GM12878 (cell line): ENCODE results near the gene GARS1. TPM values are rescaled to one million over a fixed set of nuclear protein-coding genes. Genes with fewer than 3 reads are reported as not detected.

Experiments
- ATAC-seq: fragments of 200-7000 bp; cut with Tn5 transposase; 3 replicates; pipeline ENCODE4 v1.9.1; 2020; ENCODE audit warnings: mild to moderate bottlenecking, moderate library complexity
- BruUV-seq: library from RNA; stranded (reverse); fragments of 400-500 nt; replicated peaks from 2 replicates; lab custom pipeline; 2021; lab: Mats Ljungman, UMichigan
- CTCF ChIA-PET: fragments of 300-600 bp; sonication (Branson Sonifier 250); formaldehyde crosslinking; extraction: SDS; loops from one replicate; lab custom pipeline; 2021; ENCODE audit warnings: inconsistent platforms; lab: Yijun Ruan, JAX
- POLR2A ChIA-PET: fragments of 350-600 bp; formaldehyde crosslinking; extraction: SDS; loops from one replicate; lab custom pipeline; 2021; ENCODE audit warnings: inconsistent platforms; lab: Charles Lee
- RAD21 ChIA-PET: fragments of 300-600 bp; sonication (Branson Sonifier 250); formaldehyde crosslinking; loops from one replicate; lab custom pipeline; 2023; ENCODE audit warnings: antibody characterized with exemption; ENCODE audit not compliant: unreplicated experiment; lab: Charles Lee
- SMC1A ChIA-PET: fragments of 300-600 bp; sonication (Branson Sonifier 250); formaldehyde crosslinking; loops from one replicate; lab custom pipeline; 2023; ENCODE audit not compliant: unreplicated experiment, uncharacterized antibody; lab: Charles Lee
- DNase-seq: peaks from one replicate; pipeline ENCODE4 v3.0.0-alpha.2; 2011; ENCODE audit warnings: low read depth, low spot score
- FAIRE-seq: peaks from 3 replicates; lab custom pipeline; 2011; peaks lifted over from hg19 to GRCh38; lab: Jason Lieb, UNC
- H2AFZ ChIP-seq: 2 replicates; pipeline ENCODE4 v1.6.0; 2011; ENCODE audit warnings: low read depth, low read length, control low read depth; ENCODE audit not compliant: control insufficient read depth
- H3K27ac ChIP-seq: 2 replicates; pipeline ENCODE4 v1.5.1; 2011; ENCODE audit warnings: control low read depth; ENCODE audit not compliant: control insufficient read depth, insufficient read depth
- H3K27me3 ChIP-seq, 2 experiments: replicated peaks in 1 of 2; 2 replicates each; pipeline versions ENCODE4 v1.6.0 to v1.6.1; 2011; ENCODE audit warnings: low read length in 1 of 2; ENCODE audit not compliant: control insufficient read depth in 2 of 2, insufficient read depth in 2 of 2
- H3K36me3 ChIP-seq, 2 experiments: 2 replicates each; pipeline ENCODE4 v1.5.1; 2011; ENCODE audit warnings: low read length in 1 of 2; ENCODE audit not compliant: control insufficient read depth in 2 of 2, insufficient read depth in 2 of 2
- H3K4me1 ChIP-seq: 2 replicates; pipeline ENCODE4 v1.6.1; 2011; ENCODE audit warnings: mild to moderate bottlenecking, low read length, moderate library complexity, mixed read lengths; ENCODE audit not compliant: control insufficient read depth, insufficient read depth
- H3K4me2 ChIP-seq: 2 replicates; pipeline ENCODE4 v1.6.0; 2011; ENCODE audit warnings: control low read depth; ENCODE audit not compliant: control insufficient read depth, insufficient read depth
- H3K4me3 ChIP-seq: fragments of 200-600 bp; sonication (generic); 2 replicates; pipeline ENCODE4 v1.5.1; 2016
- H3K79me2 ChIP-seq: 2 replicates; pipeline ENCODE4 v1.6.0; 2011; ENCODE audit warnings: low read length; ENCODE audit not compliant: control insufficient read depth, insufficient read depth
- H3K9ac ChIP-seq: 2 replicates; pipeline ENCODE4 v1.8.0; 2011; ENCODE audit warnings: low read length, control low read depth, mixed read lengths; ENCODE audit not compliant: control insufficient read depth, insufficient read depth
- H3K9me3 ChIP-seq: replicated peaks from 3 replicates; pipeline ENCODE4 v1.5.1; 2011; ENCODE audit warnings: mild to moderate bottlenecking, low read length; ENCODE audit not compliant: control insufficient read depth, insufficient read depth
- H4K20me1 ChIP-seq: 2 replicates; pipeline ENCODE4 v1.6.0; 2011; ENCODE audit not compliant: control insufficient read depth, insufficient read depth
- BHLHE40 ChIP-seq, 2 experiments: fragments of 450-650 bp in 1 of 2; IDR thresholded peaks; 2 replicates each; pipeline ENCODE4 v1.6.1; 2011 to 2017; ENCODE audit warnings: low read depth in 2 of 2, borderline replicate concordance in 1 of 2, improper control_type of control experiment in 1 of 2, low read length in 1 of 2, mild to moderate bottlenecking in 1 of 2
- CBFB ChIP-seq: IDR thresholded peaks from 2 replicates; pipeline ENCODE4 v1.6.1; 2016; ENCODE audit warnings: antibody characterized with exemption, low read depth
- IKZF2 ChIP-seq, 2 experiments: fragments of 450-650 bp; IDR thresholded peaks; 2 replicates each; pipeline ENCODE4 v1.6.1; 2017; ENCODE audit warnings: mild to moderate bottlenecking in 2 of 2, moderate library complexity in 2 of 2
- IRF3 ChIP-seq: fragments of 450-650 bp; IDR thresholded peaks from 2 replicates; pipeline ENCODE4 v1.6.1; 2014; ENCODE audit warnings: mild to moderate bottlenecking
- KAT2A ChIP-seq: conservative IDR thresholded peaks from 2 replicates; pipeline ENCODE4 v1.6.1; 2011; ENCODE audit warnings: low read depth, low read length; ENCODE audit not compliant: control insufficient read depth
- MTA2 ChIP-seq: fragments of 450-650 bp; IDR thresholded peaks from 2 replicates; pipeline ENCODE4 v1.6.1; 2016; ENCODE audit warnings: low read depth, mild to moderate bottlenecking, moderate library complexity
- POLR2AphosphoS5 ChIP-seq: IDR thresholded peaks from 2 replicates; pipeline ENCODE4 v1.6.1; 2011; ENCODE audit warnings: mild to moderate bottlenecking, low read length, inconsistent platforms
- ZBTB4 ChIP-seq: fragments of 450-650 bp; formaldehyde crosslinking; IDR thresholded peaks from 2 replicates; pipeline ENCODE4 v1.4.0; 2022; ENCODE audit warnings: mild to moderate bottlenecking, moderate library complexity
- WGBS: methylation state at CpG from one replicate; pipeline ENCODE4 v1.1.6; 2016; ENCODE audit warnings: low lambda C conversion rate; ENCODE audit not compliant: insufficient replicate concordance, insufficient coverage; ENCODE audit errors: missing lambda C conversion rate; 5-methylcytosine and 5-hydroxymethylcytosine counted together
- in situ Hi-C: fragments of 300-500 bp; cut with MboI; formaldehyde crosslinking; loops from 9 replicates; pipeline ENCODE4 v1.14.3; 2018; ENCODE audit warnings: mixed read lengths
- intact Hi-C: fragments of 100-400 bp; cut with micrococcal nuclease; formaldehyde crosslinking; loops from one replicate; pipeline ENCODE4 v1.14.2; 2022; ENCODE audit not compliant: unreplicated experiment
- polyA plus RNA-seq, 11 experiments: library from polyadenylated mRNA; depleted of rRNA in 4 of 11; unstranded in 6 of 11; stranded (reverse) in 5 of 11; fragments of >200 nt; fragmentation: Nextera tagmentation in 4 of 11; fragmentation: Illumina TruSeq in 1 of 11; extraction: Ambion mirVana in 4 of 11; extraction: Trizol in 1 of 11; gene quantifications; 1 replicate in 1 of 11; 2 replicates in 10 of 11; pipeline versions ENCODE4 v1.2.1 to v1.2.3, GENCODE V29; 2011 to 2016; ENCODE audit warnings: inconsistent platforms in 2 of 11, missing spikeins in 2 of 11, low read depth in 1 of 11
- total RNA-seq, 4 experiments: library from RNA; depleted of rRNA in 3 of 4; stranded (reverse); fragments of >200 nt in 3 of 4; fragmentation: Illumina TruSeq in 1 of 4; extraction: Trizol in 1 of 4; gene quantifications; 2 replicates each; pipeline versions ENCODE4 v1.2.1 to v1.2.3, GENCODE V29; 2013 to 2021
- TF ChIP-seq, protein P1 (sequence below): fragments of 450-650 bp; IDR thresholded peaks from 2 replicates; pipeline ENCODE4 v1.6.1; 2017; ENCODE audit warnings: mild to moderate bottlenecking, low read depth, inconsistent platforms; ENCODE audit not compliant: poor library complexity, severe bottlenecking
- TF ChIP-seq, protein P2 (sequence below): fragments of 450-650 bp; IDR thresholded peaks from 2 replicates; pipeline ENCODE4 v1.6.1; 2017; ENCODE audit warnings: mild to moderate bottlenecking

GARS1 gene
- total and polyA plus RNA-seq, 10 of the 15 experiments (the other 5 are each of a cell fraction or from before 2014, with no cell fraction given), result 120 to 361 (median 187) TPM

- TF ChIP-seq ZBTB4, result no peak
- TF ChIP-seq POLR2AphosphoS5, result no peak
- TF ChIP-seq, protein P1, sequence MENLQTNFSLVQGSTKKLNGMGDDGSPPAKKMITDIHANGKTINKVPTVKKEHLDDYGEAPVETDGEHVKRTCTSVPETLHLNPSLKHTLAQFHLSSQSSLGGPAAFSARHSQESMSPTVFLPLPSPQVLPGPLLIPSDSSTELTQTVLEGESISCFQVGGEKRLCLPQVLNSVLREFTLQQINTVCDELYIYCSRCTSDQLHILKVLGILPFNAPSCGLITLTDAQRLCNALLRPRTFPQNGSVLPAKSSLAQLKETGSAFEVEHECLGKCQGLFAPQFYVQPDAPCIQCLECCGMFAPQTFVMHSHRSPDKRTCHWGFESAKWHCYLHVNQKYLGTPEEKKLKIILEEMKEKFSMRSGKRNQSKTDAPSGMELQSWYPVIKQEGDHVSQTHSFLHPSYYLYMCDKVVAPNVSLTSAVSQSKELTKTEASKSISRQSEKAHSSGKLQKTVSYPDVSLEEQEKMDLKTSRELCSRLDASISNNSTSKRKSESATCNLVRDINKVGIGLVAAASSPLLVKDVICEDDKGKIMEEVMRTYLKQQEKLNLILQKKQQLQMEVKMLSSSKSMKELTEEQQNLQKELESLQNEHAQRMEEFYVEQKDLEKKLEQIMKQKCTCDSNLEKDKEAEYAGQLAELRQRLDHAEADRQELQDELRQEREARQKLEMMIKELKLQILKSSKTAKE, result no peak
- TF ChIP-seq IRF3, result no peak
- TF ChIP-seq, all 136 proteins: peak for 0
These were observed 85.0 kb downstream of the GARS1 start (continued) for GRCh38 chr7:30679664-30680063.

- ChIA-PET RAD21 (no interaction called here), CTCF (no interaction called here), POLR2A (no interaction called here), SMC1A (no interaction called here)
- Histone ChIP-seq H3K4me2 (no peak overlapping the region), H3K9me3 (no peaks in the 10 kb centered on the region), H2AFZ (no peak overlapping the region), H3K4me1 (no peaks in the 10 kb centered on the region), H4K20me1 (no peaks in the 10 kb centered on the region), H3K27ac (no peak overlapping the region), H3K9ac (no peak overlapping the region), H3K36me3 (no peaks in the 10 kb centered on the region), H3K27me3 (peaks cover 12 to 26% of the 10 kb centered on the region in 2 experiments), H3K79me2 (no peaks in the 10 kb centered on the region), H3K4me3 (no peak overlapping the region)
- in situ Hi-C loops, result no loop called here
- FAIRE-seq (no peak), ATAC-seq (no peak), DNase-seq (no peak)
- BruUV-seq, result no TSS peak
- WGBS, result 10% methylated on average over 16 of the region's 16 CpGs
- intact Hi-C loops, result no loop called here
- TF ChIP-seq KAT2A (no peak), MTA2 (no peak), BHLHE40 (IDR thresholded peaks at IDR 0.05; ENCODE audit: borderline replicate concordance in 1 of 2, low read depth in 2 of 2, low read length in 1 of 2) (no peak), IKZF2 (IDR thresholded peaks at IDR 0.05) (no peak), CBFB (no peak)
- TF ChIP-seq, protein P2, sequence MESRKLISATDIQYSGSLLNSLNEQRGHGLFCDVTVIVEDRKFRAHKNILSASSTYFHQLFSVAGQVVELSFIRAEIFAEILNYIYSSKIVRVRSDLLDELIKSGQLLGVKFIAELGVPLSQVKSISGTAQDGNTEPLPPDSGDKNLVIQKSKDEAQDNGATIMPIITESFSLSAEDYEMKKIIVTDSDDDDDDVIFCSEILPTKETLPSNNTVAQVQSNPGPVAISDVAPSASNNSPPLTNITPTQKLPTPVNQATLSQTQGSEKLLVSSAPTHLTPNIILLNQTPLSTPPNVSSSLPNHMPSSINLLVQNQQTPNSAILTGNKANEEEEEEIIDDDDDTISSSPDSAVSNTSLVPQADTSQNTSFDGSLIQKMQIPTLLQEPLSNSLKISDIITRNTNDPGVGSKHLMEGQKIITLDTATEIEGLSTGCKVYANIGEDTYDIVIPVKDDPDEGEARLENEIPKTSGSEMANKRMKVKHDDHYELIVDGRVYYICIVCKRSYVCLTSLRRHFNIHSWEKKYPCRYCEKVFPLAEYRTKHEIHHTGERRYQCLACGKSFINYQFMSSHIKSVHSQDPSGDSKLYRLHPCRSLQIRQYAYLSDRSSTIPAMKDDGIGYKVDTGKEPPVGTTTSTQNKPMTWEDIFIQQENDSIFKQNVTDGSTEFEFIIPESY, result no peak
These were observed 86.7 kb downstream of the GARS1 start for GRCh38 chr7:30681331-30681797.
